HepG2 (cell line): ENCODE results near the gene ADGRB3. TPM values are rescaled to one million over a fixed set of nuclear protein-coding genes. Genes with fewer than 3 reads are reported as not detected.

ENCODE experiments used
- ATAC-seq: fragments of 200-7000 bp; cut with Tn5 transposase; 3 replicates; pipeline ENCODE4 v1.9.1; 2020; ENCODE audit warnings: mild to moderate bottlenecking, moderate library complexity
- BruUV-seq: library from RNA; stranded (reverse); fragments of 400-500 nt; replicated peaks from 2 replicates; lab custom pipeline; 2021; lab: Mats Ljungman, UMichigan
- CTCF ChIA-PET: fragments of 300-600 bp; formaldehyde crosslinking; extraction: SDS; loops from one replicate; lab custom pipeline; 2021; ENCODE audit warnings: low total read pairs, inconsistent platforms, low intra/inter-chr PET ratio; lab: Yijun Ruan, JAX
- POLR2A ChIA-PET: fragments of 350-600 bp; sonication (Branson Sonifier 250); formaldehyde crosslinking; loops from one replicate; lab custom pipeline; 2020; ENCODE audit warnings: antibody characterized with exemption, inconsistent platforms; lab: Yijun Ruan, JAX
- DNase-seq: peaks from one replicate; pipeline ENCODE4 v3.0.0-alpha.2; 2015; ENCODE audit warnings: low spot score
- FAIRE-seq: peaks from 3 replicates; lab custom pipeline; 2011; peaks lifted over from hg19 to GRCh38; lab: Jason Lieb, UNC
- H2AFZ ChIP-seq: one replicate; pipeline ENCODE4 v1.6.1; 2011; ENCODE audit warnings: low read length, inconsistent platforms
- H3K27ac ChIP-seq: fragments of 300-600 bp; 3 replicates; pipeline ENCODE4 v1.8.0; 2011; ENCODE audit warnings: mixed run types, mild to moderate bottlenecking, mixed read lengths, low read length, inconsistent platforms; ENCODE audit not compliant: insufficient read depth; ENCODE audit errors: extremely low read length
- H3K27me3 ChIP-seq, 2 experiments: fragments of 200-600 bp in 1 of 2; 2 replicates in 1 of 2; 3 replicates in 1 of 2; pipeline versions ENCODE4 v1.6.0 to v1.8.0; 2011; ENCODE audit warnings: low read length in 2 of 2, mild to moderate bottlenecking in 2 of 2, moderate library complexity in 2 of 2, inconsistent platforms in 1 of 2; ENCODE audit not compliant: insufficient read depth in 2 of 2, control insufficient read depth in 1 of 2
- H3K36me3 ChIP-seq, 2 experiments: fragments of 200-600 bp in 1 of 2; replicated peaks in 1 of 2; 2 replicates in 1 of 2; 3 replicates in 1 of 2; pipeline versions ENCODE4 v1.5.1 to v1.8.0; 2011; ENCODE audit warnings: low read length in 2 of 2, inconsistent platforms in 1 of 2; ENCODE audit not compliant: insufficient read depth in 2 of 2, control insufficient read depth in 1 of 2
- H3K4me1 ChIP-seq: 2 replicates; pipeline ENCODE4 v1.5.1; 2012; ENCODE audit warnings: low read length, inconsistent platforms; ENCODE audit not compliant: insufficient read depth
- H3K4me2 ChIP-seq: 2 replicates; pipeline ENCODE4 v1.6.0; 2011; ENCODE audit warnings: low read depth, low read length, inconsistent platforms
- H3K4me3 ChIP-seq, 3 experiments: fragments of 200-600 bp in 1 of 3; sonication (generic), shearing (Covaris generic) in 1 of 3; replicated peaks in 1 of 3; 2 replicates each; pipeline ENCODE4 v1.5.1; 2011 to 2016; ENCODE audit warnings: low read length in 3 of 3, inconsistent platforms in 2 of 3, low read depth in 2 of 3, mild to moderate bottlenecking in 2 of 3, control low read depth in 1 of 3, mixed read lengths in 1 of 3; ENCODE audit not compliant: insufficient read depth in 1 of 3
- H3K79me2 ChIP-seq: one replicate; pipeline ENCODE4 v1.6.1; 2011; ENCODE audit warnings: low read length, inconsistent platforms; ENCODE audit not compliant: insufficient read depth
- H3K9ac ChIP-seq: 2 replicates; pipeline ENCODE4 v1.6.0; 2011; ENCODE audit warnings: mild to moderate bottlenecking, low read depth, low read length, inconsistent platforms; ENCODE audit not compliant: insufficient read depth
- H3K9me3 ChIP-seq: 2 replicates; pipeline ENCODE4 v1.5.1; 2012; ENCODE audit warnings: mild to moderate bottlenecking, low read length
- H4K20me1 ChIP-seq: 2 replicates; pipeline ENCODE4 v1.6.0; 2011; ENCODE audit warnings: inconsistent platforms, mild to moderate bottlenecking, low read length, moderate library complexity; ENCODE audit not compliant: insufficient read depth
- CHCHD3 ChIP-seq: sonication (generic); formaldehyde crosslinking; IDR thresholded peaks from 2 replicates; pipeline ENCODE4 v1.8.0; 2022; ENCODE audit warnings: mild to moderate bottlenecking, missing genetic modification reagents, moderate library complexity
- HOXD1 ChIP-seq: sonication (generic); formaldehyde crosslinking; IDR thresholded peaks from 2 replicates; pipeline ENCODE4 v1.5.0; 2020; ENCODE audit warnings: missing genetic modification reagents
- RARA ChIP-seq: IDR thresholded peaks from 2 replicates; pipeline ENCODE4 v1.6.1; 2016; ENCODE audit warnings: missing genetic modification reagents, missing compliant biosample characterization
- ZFP62 ChIP-seq: sonication (generic); formaldehyde crosslinking; IDR thresholded peaks from 2 replicates; pipeline ENCODE4 v1.4.0; 2020; ENCODE audit warnings: missing genetic modification reagents
- ZNF180 ChIP-seq: sonication (generic); formaldehyde crosslinking; IDR thresholded peaks from 2 replicates; pipeline ENCODE4 v1.4.0; 2020; ENCODE audit warnings: low read depth, missing genetic modification reagents, borderline replicate concordance
- ZNF292 ChIP-seq: sonication (generic); formaldehyde crosslinking; IDR thresholded peaks from 2 replicates; pipeline ENCODE4 v1.8.1; 2022; ENCODE audit warnings: mild to moderate bottlenecking, low read depth, missing genetic modification reagents, borderline replicate concordance
- ZNF549 ChIP-seq: sonication (generic); formaldehyde crosslinking; IDR thresholded peaks from 2 replicates; pipeline ENCODE4 v1.5.0; 2020; ENCODE audit warnings: missing genetic modification reagents
- ZNF780A ChIP-seq: sonication (generic); formaldehyde crosslinking; IDR thresholded peaks from 2 replicates; pipeline ENCODE4 v1.8.0; 2022; ENCODE audit warnings: mild to moderate bottlenecking, missing genetic modification reagents, moderate library complexity
- ZNF83 ChIP-seq: sonication (generic); formaldehyde crosslinking; IDR thresholded peaks from 2 replicates; pipeline ENCODE4 v1.4.0; 2020; ENCODE audit warnings: missing genetic modification reagents, mild to moderate bottlenecking, borderline replicate concordance
- ZNF883 ChIP-seq: sonication (generic); formaldehyde crosslinking; IDR thresholded peaks from 2 replicates; pipeline ENCODE4 v1.5.1; 2020; ENCODE audit warnings: mild to moderate bottlenecking, missing genetic modification reagents; ENCODE audit errors: not compliant biosample characterization
- ZSCAN21 ChIP-seq: sonication (generic); formaldehyde crosslinking; IDR thresholded peaks from 2 replicates; pipeline ENCODE4 v1.8.0; 2022; ENCODE audit warnings: mild to moderate bottlenecking, missing genetic modification reagents, moderate library complexity, borderline replicate concordance
- WGBS: methylation state at CpG from one replicate; pipeline ENCODE4 v1.1.6; 2017; ENCODE audit warnings: low lambda C conversion rate; 5-methylcytosine and 5-hydroxymethylcytosine counted together
- in situ Hi-C: cut with HindIII; loops from 2 replicates; pipeline ENCODE4 v1.10.0; 2017; ENCODE audit warnings: low pct_unique_long_range_greater_than_20kb; ENCODE audit not compliant: extremely low pct_ligation_motif_present
- intact Hi-C: fragments of 100-400 bp; cut with micrococcal nuclease; formaldehyde crosslinking; loops from one replicate; pipeline ENCODE4 v1.10.0; 2022; ENCODE audit not compliant: unreplicated experiment
- polyA plus RNA-seq, 8 experiments: library from polyadenylated mRNA; depleted of rRNA in 3 of 8; stranded (reverse) in 7 of 8; unstranded in 1 of 8; fragments of >200 nt; fragmentation: Illumina TruSeq in 4 of 8; extraction: Trizol in 4 of 8; gene quantifications; 2 replicates each; pipeline versions ENCODE4 v1.2.1 to v1.2.3, GENCODE V29; 2011 to 2016; ENCODE audit warnings: low read depth in 4 of 8, missing spikeins in 1 of 8, mixed read lengths in 1 of 8; ENCODE audit not compliant: insufficient read depth in 1 of 8
- total RNA-seq, 5 experiments: library from RNA; depleted of rRNA; stranded (reverse); fragments of >200 nt; fragmentation: Illumina TruSeq; extraction: Trizol; gene quantifications; 2 replicates each; pipeline ENCODE4 v1.2.3, GENCODE V29; 2016; ENCODE audit warnings: low read depth in 1 of 5
- TF ChIP-seq, protein P1 (sequence below): sonication (generic); formaldehyde crosslinking; IDR thresholded peaks from 2 replicates; pipeline ENCODE4 v1.4.0; 2020; ENCODE audit warnings: missing genetic modification reagents
- TF ChIP-seq, protein P2 (sequence below), 2 experiments: sonication (generic) in 1 of 2; formaldehyde crosslinking in 1 of 2; IDR thresholded peaks; 2 replicates each; pipeline versions ENCODE4 v1.4.0 to v1.6.1; 2018 to 2020; ENCODE audit warnings: missing genetic modification reagents in 2 of 2, borderline replicate concordance in 1 of 2, low read depth in 1 of 2, mild to moderate bottlenecking in 1 of 2, missing biosample characterization in 1 of 2
- TF ChIP-seq, protein P3 (sequence below): sonication (generic); formaldehyde crosslinking; IDR thresholded peaks from 2 replicates; pipeline ENCODE4 v1.5.1; 2020; ENCODE audit warnings: mild to moderate bottlenecking, moderate library complexity, missing genetic modification reagents
- TF ChIP-seq, protein P4 (sequence below): IDR thresholded peaks from 2 replicates; pipeline ENCODE4 v1.6.1; 2016

Gene ADGRB3
- total and polyA plus RNA-seq, 2 of the 13 experiments (the other 11 are each of a cell fraction or from before 2014, with no cell fraction given), result not detected

DNA sequence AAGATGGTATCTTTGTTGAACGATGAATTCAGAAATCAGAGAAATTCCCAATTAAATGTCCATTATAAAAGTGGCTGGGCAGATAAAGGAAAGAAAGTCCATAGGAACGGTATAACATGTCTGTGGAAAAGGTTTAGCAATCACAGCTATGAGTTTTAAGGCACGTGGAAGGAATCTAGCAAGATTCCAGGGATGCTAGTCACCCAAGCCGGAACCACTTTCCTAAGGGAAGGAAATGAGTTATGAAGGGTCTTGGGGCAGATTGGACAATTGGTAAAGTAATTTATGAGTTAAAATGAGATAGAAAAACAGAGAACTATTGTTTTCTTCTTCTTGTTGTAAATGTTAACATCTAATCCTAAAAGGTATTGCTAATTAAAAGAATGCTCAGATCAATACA lies 384.8 kb downstream of the ADGRB3 start (continued):
- TF ChIP-seq, protein P1, sequence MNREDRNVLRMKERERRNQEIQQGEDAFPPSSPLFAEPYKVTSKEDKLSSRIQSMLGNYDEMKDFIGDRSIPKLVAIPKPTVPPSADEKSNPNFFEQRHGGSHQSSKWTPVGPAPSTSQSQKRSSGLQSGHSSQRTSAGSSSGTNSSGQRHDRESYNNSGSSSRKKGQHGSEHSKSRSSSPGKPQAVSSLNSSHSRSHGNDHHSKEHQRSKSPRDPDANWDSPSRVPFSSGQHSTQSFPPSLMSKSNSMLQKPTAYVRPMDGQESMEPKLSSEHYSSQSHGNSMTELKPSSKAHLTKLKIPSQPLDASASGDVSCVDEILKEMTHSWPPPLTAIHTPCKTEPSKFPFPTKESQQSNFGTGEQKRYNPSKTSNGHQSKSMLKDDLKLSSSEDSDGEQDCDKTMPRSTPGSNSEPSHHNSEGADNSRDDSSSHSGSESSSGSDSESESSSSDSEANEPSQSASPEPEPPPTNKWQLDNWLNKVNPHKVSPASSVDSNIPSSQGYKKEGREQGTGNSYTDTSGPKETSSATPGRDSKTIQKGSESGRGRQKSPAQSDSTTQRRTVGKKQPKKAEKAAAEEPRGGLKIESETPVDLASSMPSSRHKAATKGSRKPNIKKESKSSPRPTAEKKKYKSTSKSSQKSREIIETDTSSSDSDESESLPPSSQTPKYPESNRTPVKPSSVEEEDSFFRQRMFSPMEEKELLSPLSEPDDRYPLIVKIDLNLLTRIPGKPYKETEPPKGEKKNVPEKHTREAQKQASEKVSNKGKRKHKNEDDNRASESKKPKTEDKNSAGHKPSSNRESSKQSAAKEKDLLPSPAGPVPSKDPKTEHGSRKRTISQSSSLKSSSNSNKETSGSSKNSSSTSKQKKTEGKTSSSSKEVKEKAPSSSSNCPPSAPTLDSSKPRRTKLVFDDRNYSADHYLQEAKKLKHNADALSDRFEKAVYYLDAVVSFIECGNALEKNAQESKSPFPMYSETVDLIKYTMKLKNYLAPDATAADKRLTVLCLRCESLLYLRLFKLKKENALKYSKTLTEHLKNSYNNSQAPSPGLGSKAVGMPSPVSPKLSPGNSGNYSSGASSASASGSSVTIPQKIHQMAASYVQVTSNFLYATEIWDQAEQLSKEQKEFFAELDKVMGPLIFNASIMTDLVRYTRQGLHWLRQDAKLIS (CRISPR knock-in tag), result no peak
- no peak for TF ChIP-seq CHCHD3 (CRISPR knock-in tag)
- no peak for TF ChIP-seq ZNF883 (CRISPR knock-in tag)
- TF ChIP-seq RARA (CRISPR knock-in tag), result no peak
- TF ChIP-seq, protein P2, sequence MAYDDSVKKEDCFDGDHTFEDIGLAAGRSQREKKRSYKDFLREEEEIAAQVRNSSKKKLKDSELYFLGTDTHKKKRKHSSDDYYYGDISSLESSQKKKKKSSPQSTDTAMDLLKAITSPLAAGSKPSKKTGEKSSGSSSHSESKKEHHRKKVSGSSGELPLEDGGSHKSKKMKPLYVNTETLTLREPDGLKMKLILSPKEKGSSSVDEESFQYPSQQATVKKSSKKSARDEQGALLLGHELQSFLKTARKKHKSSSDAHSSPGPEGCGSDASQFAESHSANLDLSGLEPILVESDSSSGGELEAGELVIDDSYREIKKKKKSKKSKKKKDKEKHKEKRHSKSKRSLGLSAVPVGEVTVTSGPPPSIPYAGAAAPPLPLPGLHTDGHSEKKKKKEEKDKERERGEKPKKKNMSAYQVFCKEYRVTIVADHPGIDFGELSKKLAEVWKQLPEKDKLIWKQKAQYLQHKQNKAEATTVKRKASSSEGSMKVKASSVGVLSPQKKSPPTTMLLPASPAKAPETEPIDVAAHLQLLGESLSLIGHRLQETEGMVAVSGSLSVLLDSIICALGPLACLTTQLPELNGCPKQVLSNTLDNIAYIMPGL (CRISPR knock-in tag; IDR thresholded peaks at IDR 0.05; ENCODE audit: borderline replicate concordance in 1 of 2, low read depth in 1 of 2), result no peak
- no peak for TF ChIP-seq ZNF780A (CRISPR knock-in tag)
- TF ChIP-seq ZSCAN21 (CRISPR knock-in tag), result no peak

DNA sequence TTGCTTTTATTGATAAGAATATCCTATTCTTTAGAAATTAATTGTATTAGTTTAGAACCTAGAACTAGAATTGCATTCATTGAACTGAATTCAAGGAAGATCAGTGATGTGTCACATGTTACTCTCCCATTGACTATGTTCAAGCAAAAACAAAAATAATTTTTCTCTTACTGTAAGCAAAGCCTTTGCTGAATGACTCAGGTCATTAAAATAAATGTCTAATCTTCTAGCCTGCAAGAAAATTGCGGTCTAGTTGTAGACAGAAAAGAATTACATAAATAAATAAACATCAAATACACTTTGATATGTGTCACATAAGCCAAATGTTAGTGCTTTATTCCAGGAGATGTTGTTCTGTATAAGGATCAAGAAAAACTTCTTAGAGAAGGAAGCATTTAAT lies 387.9 kb downstream of the ADGRB3 start:
- no TSS peak for BruUV-seq
- CTCF ChIA-PET, result no interaction called here
- H3K79me2 ChIP-seq, result no peaks in the 10 kb centered on the region
- no peak overlapping the region for H3K9ac ChIP-seq
- H3K4me1 ChIP-seq, result no peaks in the 10 kb centered on the region
- H4K20me1 ChIP-seq, result no peaks in the 10 kb centered on the region
- in situ Hi-C loops, result no loop called here
- intact Hi-C loops, result no loop called here
- H3K27ac ChIP-seq, result no peak overlapping the region
- no peak for FAIRE-seq
- no peaks in the 10 kb centered on the region for H3K27me3 ChIP-seq
- no peak overlapping the region for H2AFZ ChIP-seq
- no peak for ATAC-seq
- no peak overlapping the region for H3K4me3 ChIP-seq
- H3K9me3 ChIP-seq, result no peaks in the 10 kb centered on the region
- H3K4me2 ChIP-seq, result no peak overlapping the region
- WGBS, result 4% methylated on average over 1 of the region's 1 CpG
- DNase-seq, result no peak
- POLR2A ChIA-PET, result no interaction called here
- no peaks in the 10 kb centered on the region for H3K36me3 ChIP-seq
- TF ChIP-seq, protein P3, sequence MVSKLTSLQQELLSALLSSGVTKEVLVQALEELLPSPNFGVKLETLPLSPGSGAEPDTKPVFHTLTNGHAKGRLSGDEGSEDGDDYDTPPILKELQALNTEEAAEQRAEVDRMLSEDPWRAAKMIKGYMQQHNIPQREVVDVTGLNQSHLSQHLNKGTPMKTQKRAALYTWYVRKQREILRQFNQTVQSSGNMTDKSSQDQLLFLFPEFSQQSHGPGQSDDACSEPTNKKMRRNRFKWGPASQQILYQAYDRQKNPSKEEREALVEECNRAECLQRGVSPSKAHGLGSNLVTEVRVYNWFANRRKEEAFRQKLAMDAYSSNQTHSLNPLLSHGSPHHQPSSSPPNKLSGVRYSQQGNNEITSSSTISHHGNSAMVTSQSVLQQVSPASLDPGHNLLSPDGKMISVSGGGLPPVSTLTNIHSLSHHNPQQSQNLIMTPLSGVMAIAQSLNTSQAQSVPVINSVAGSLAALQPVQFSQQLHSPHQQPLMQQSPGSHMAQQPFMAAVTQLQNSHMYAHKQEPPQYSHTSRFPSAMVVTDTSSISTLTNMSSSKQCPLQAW, result no peak
- TF ChIP-seq ZNF549 (CRISPR knock-in tag) (no peak), ZFP62 (no peak), ZNF83 (CRISPR knock-in tag) (no peak), ZNF180 (no peak), HOXD1 (no peak), ZNF292 (CRISPR knock-in tag) (no peak)
- TF ChIP-seq, protein P4, sequence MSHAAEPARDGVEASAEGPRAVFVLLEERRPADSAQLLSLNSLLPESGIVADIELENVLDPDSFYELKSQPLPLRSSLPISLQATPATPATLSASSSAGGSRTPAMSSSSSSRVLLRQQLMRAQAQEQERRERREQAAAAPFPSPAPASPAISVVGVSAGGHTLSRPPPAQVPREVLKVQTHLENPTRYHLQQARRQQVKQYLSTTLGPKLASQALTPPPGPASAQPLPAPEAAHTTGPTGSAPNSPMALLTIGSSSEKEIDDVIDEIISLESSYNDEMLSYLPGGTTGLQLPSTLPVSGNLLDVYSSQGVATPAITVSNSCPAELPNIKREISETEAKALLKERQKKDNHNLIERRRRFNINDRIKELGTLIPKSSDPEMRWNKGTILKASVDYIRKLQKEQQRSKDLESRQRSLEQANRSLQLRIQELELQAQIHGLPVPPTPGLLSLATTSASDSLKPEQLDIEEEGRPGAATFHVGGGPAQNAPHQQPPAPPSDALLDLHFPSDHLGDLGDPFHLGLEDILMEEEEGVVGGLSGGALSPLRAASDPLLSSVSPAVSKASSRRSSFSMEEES, result no peak
